Neural cell (in vitro differentiated cells): ENCODE results near the gene GRAMD2A. TPM values are rescaled to one million over a fixed set of nuclear protein-coding genes. Genes with fewer than 3 reads are reported as not detected.

Experiments
- H2AFZ ChIP-seq: fragments of 200-600, 300-800 bp; sonication (generic), shearing (Covaris generic); 2 replicates; pipeline ENCODE4 v1.6.0; 2014; ENCODE audit warnings: low read depth, mild to moderate bottlenecking, antibody characterized with exemption, low read length, moderate library complexity
- H3F3A ChIP-seq: fragments of 200-600 bp; shearing (Covaris generic); 2 replicates; pipeline ENCODE4 v1.6.1; 2016; ENCODE audit warnings: mild to moderate bottlenecking, moderate library complexity, mixed read lengths, antibody characterized with exemption, low read length; ENCODE audit not compliant: insufficient read depth, poor library complexity, severe bottlenecking
- H3K27ac ChIP-seq: fragments of 200-600, 300-800 bp; sonication (generic), shearing (Covaris generic); 2 replicates; pipeline ENCODE4 v1.5.1; 2014; ENCODE audit warnings: mild to moderate bottlenecking, low read length, moderate library complexity
- H3K27me3 ChIP-seq: fragments of 300-800, 200-600 bp; sonication (generic), shearing (Covaris generic); 2 replicates; pipeline ENCODE4 v1.6.0; 2014; ENCODE audit warnings: mild to moderate bottlenecking, low read depth, low read length, moderate library complexity; ENCODE audit not compliant: insufficient read depth
- H3K36me3 ChIP-seq: fragments of 300-800, 200-600 bp; sonication (generic), shearing (Covaris generic); 2 replicates; pipeline ENCODE4 v1.5.1; 2014; ENCODE audit warnings: mild to moderate bottlenecking, antibody characterized with exemption, low read length, moderate library complexity; ENCODE audit not compliant: insufficient read depth
- H3K4me2 ChIP-seq: fragments of 300-800, 200-600 bp; sonication (generic), shearing (Covaris generic); 2 replicates; pipeline ENCODE4 v1.6.0; 2014; ENCODE audit warnings: mild to moderate bottlenecking, low read length
- H3K4me3 ChIP-seq: fragments of 300-800, 200-600 bp; sonication (generic), shearing (Covaris generic); 2 replicates; pipeline ENCODE4 v1.5.1; 2014; ENCODE audit warnings: mild to moderate bottlenecking, low read length, moderate library complexity
- H3K79me2 ChIP-seq: fragments of 200-600 bp; shearing (Covaris generic); replicated peaks from 2 replicates; pipeline ENCODE4 v1.6.0; 2014; ENCODE audit warnings: mild to moderate bottlenecking, low read length, moderate library complexity; ENCODE audit not compliant: insufficient read depth
- H3K9ac ChIP-seq: fragments of 300-800, 200-600 bp; sonication (generic), shearing (Covaris generic); 2 replicates; pipeline ENCODE4 v1.6.1; 2016; ENCODE audit warnings: mild to moderate bottlenecking, low read length, mixed read lengths
- H3K9me2 ChIP-seq: fragments of 200-600 bp; shearing (Covaris generic); 2 replicates; pipeline ENCODE4 v1.6.1; 2016; ENCODE audit warnings: mild to moderate bottlenecking, low read length, mixed read lengths; ENCODE audit not compliant: insufficient read depth
- H3K9me3 ChIP-seq: fragments of 200-600, 300-800 bp; sonication (generic), shearing (Covaris generic); 2 replicates; pipeline ENCODE4 v1.6.1; 2016; ENCODE audit warnings: mild to moderate bottlenecking, mixed run types, low read length, moderate library complexity, mixed read lengths
- H4K20me1 ChIP-seq: fragments of 200-600 bp; shearing (Covaris generic); 2 replicates; pipeline ENCODE4 v1.6.1; 2016; ENCODE audit warnings: mild to moderate bottlenecking, mixed run types; ENCODE audit not compliant: insufficient read depth
- EP300 ChIP-seq: fragments of 450-650 bp; conservative IDR thresholded peaks from 2 replicates; pipeline ENCODE4 v1.6.1; 2014; ENCODE audit warnings: antibody characterized with exemption, mild to moderate bottlenecking, moderate library complexity; ENCODE audit not compliant: poor library complexity, severe bottlenecking
- EZH2 ChIP-seq: fragments of 200-600, 300-800 bp; shearing (Covaris generic), sonication (generic); IDR thresholded peaks from 2 replicates; pipeline ENCODE4 v1.6.1; 2014; ENCODE audit warnings: antibody characterized with exemption, low read length, borderline replicate concordance, mild to moderate bottlenecking; ENCODE audit not compliant: insufficient read depth, poor library complexity, severe bottlenecking
- MXI1 ChIP-seq: fragments of 450-650 bp; conservative IDR thresholded peaks from 2 replicates; pipeline ENCODE4 v1.6.1; 2014; ENCODE audit warnings: antibody characterized with exemption, mild to moderate bottlenecking; ENCODE audit not compliant: poor library complexity, severe bottlenecking
- POLR2AphosphoS5 ChIP-seq: IDR thresholded peaks from 2 replicates; pipeline ENCODE4 v1.6.1; 2012
- RAD21 ChIP-seq: fragments of 450-650 bp; conservative IDR thresholded peaks from 2 replicates; pipeline ENCODE4 v1.6.1; 2014; ENCODE audit warnings: antibody characterized with exemption, mild to moderate bottlenecking, moderate library complexity
- SMC3 ChIP-seq: fragments of 450-650 bp; conservative IDR thresholded peaks from 2 replicates; pipeline ENCODE4 v1.6.1; 2014; ENCODE audit warnings: antibody characterized with exemption, mild to moderate bottlenecking, moderate library complexity; ENCODE audit not compliant: poor library complexity
- TAF1 ChIP-seq: IDR thresholded peaks from 2 replicates; pipeline ENCODE4 v1.6.1; 2012; ENCODE audit warnings: low read depth
- polyA plus RNA-seq: library from polyadenylated mRNA; depleted of rRNA; stranded (reverse); fragments of >200 nt; gene quantifications from 2 replicates; pipeline ENCODE4 v1.2.3, GENCODE V29; 2014
- TF ChIP-seq, protein P1 (sequence below): IDR thresholded peaks from 2 replicates; pipeline ENCODE4 v1.6.1; 2012; ENCODE audit warnings: borderline replicate concordance
- TF ChIP-seq, protein P2 (sequence below): fragments of 450-650 bp; IDR thresholded peaks from 2 replicates; pipeline ENCODE4 v1.5.1; 2014; ENCODE audit warnings: antibody characterized with exemption, mild to moderate bottlenecking, moderate library complexity; ENCODE audit not compliant: poor library complexity, severe bottlenecking

The GRAMD2A gene
- polyA plus RNA-seq, 1 donor from 2014 or later = 1.9 TPM

- H4K20me1 ChIP-seq = no peaks in the 10 kb centered on the region
- no peaks in the 10 kb centered on the region for H3K9me2 ChIP-seq
- H3K27ac ChIP-seq = no peak overlapping the region
- no peak overlapping the region for H2AFZ ChIP-seq
- H3K36me3 ChIP-seq = peaks cover 6% of the 10 kb centered on the region
- TF ChIP-seq TAF1 = no peak
- TF ChIP-seq RAD21 = peak; percentile 91
- no peak for TF ChIP-seq EP300
- TF ChIP-seq MXI1 = no peak
- TF ChIP-seq, protein P1, sequence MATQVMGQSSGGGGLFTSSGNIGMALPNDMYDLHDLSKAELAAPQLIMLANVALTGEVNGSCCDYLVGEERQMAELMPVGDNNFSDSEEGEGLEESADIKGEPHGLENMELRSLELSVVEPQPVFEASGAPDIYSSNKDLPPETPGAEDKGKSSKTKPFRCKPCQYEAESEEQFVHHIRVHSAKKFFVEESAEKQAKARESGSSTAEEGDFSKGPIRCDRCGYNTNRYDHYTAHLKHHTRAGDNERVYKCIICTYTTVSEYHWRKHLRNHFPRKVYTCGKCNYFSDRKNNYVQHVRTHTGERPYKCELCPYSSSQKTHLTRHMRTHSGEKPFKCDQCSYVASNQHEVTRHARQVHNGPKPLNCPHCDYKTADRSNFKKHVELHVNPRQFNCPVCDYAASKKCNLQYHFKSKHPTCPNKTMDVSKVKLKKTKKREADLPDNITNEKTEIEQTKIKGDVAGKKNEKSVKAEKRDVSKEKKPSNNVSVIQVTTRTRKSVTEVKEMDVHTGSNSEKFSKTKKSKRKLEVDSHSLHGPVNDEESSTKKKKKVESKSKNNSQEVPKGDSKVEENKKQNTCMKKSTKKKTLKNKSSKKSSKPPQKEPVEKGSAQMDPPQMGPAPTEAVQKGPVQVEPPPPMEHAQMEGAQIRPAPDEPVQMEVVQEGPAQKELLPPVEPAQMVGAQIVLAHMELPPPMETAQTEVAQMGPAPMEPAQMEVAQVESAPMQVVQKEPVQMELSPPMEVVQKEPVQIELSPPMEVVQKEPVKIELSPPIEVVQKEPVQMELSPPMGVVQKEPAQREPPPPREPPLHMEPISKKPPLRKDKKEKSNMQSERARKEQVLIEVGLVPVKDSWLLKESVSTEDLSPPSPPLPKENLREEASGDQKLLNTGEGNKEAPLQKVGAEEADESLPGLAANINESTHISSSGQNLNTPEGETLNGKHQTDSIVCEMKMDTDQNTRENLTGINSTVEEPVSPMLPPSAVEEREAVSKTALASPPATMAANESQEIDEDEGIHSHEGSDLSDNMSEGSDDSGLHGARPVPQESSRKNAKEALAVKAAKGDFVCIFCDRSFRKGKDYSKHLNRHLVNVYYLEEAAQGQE = no peak
- TF ChIP-seq, protein P2, sequence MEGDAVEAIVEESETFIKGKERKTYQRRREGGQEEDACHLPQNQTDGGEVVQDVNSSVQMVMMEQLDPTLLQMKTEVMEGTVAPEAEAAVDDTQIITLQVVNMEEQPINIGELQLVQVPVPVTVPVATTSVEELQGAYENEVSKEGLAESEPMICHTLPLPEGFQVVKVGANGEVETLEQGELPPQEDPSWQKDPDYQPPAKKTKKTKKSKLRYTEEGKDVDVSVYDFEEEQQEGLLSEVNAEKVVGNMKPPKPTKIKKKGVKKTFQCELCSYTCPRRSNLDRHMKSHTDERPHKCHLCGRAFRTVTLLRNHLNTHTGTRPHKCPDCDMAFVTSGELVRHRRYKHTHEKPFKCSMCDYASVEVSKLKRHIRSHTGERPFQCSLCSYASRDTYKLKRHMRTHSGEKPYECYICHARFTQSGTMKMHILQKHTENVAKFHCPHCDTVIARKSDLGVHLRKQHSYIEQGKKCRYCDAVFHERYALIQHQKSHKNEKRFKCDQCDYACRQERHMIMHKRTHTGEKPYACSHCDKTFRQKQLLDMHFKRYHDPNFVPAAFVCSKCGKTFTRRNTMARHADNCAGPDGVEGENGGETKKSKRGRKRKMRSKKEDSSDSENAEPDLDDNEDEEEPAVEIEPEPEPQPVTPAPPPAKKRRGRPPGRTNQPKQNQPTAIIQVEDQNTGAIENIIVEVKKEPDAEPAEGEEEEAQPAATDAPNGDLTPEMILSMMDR = peak; percentile 91
- peak; percentile 83 for TF ChIP-seq SMC3
- no peak overlapping the region for H3K4me2 ChIP-seq
- no peaks in the 10 kb centered on the region for H3F3A ChIP-seq
- peaks cover 30% of the 10 kb centered on the region for H3K27me3 ChIP-seq
- H3K79me2 ChIP-seq = no peaks in the 10 kb centered on the region
- H3K4me3 ChIP-seq = no peak overlapping the region
- H3K9ac ChIP-seq = no peak overlapping the region
- no peaks in the 10 kb centered on the region for H3K9me3 ChIP-seq
Measured at GRCh38 chr15:72199721-72200212, 2.2 kb upstream of the GRAMD2A start.

GRCh38 chr15:72199205-72199515, 1.6 kb upstream of the GRAMD2A start:
- Histone ChIP-seq H2AFZ (no peak overlapping the region), H3K9ac (no peak overlapping the region), H3K9me3 (no peaks in the 10 kb centered on the region), H3K4me3 (no peak overlapping the region), H3K27me3 (peaks cover 30% of the 10 kb centered on the region), H3K79me2 (no peaks in the 10 kb centered on the region), H3K36me3 (peaks cover 6% of the 10 kb centered on the region), H3K27ac (no peak overlapping the region), H3F3A (no peaks in the 10 kb centered on the region), H3K4me2 (no peak overlapping the region), H3K9me2 (no peaks in the 10 kb centered on the region), H4K20me1 (no peaks in the 10 kb centered on the region)
- TF ChIP-seq, protein P1 = no peak
- TF ChIP-seq EZH2 (no peak), TAF1 (no peak), RAD21 (no peak), SMC3 (no peak), EP300 (no peak), MXI1 (no peak), POLR2AphosphoS5 (no peak)
- TF ChIP-seq, protein P2 = no peak
